ENCODE data around the gene CANT1.

GRCh38 chr17:78944956-78945355 lies 64.6 kb downstream of the CANT1 start:
- TF ChIP-seq CTCF (IDR thresholded peaks at IDR 0.05; ENCODE audit: low read depth, low read length) = no peak
- TF ChIP-seq EZH2phosphoT487 (IDR thresholded peaks at IDR 0.05; ENCODE audit: low read depth) = no peak

Data from OCI-LY3 (cell line).